ENCODE results near the gene HPCAL1. TPM values are rescaled to one million over a fixed set of nuclear protein-coding genes. Genes with fewer than 3 reads are reported as not detected.
A peak's percentile ranks its signal among the peaks of the same experiment; 100 is the strongest.

HPCAL1 gene
- total and polyA plus RNA-seq, 10 of the 15 experiments (the other 5 are each of a cell fraction or from before 2014, with no cell fraction given): 0.40 to 12.8 (median 7.9) TPM

DNA sequence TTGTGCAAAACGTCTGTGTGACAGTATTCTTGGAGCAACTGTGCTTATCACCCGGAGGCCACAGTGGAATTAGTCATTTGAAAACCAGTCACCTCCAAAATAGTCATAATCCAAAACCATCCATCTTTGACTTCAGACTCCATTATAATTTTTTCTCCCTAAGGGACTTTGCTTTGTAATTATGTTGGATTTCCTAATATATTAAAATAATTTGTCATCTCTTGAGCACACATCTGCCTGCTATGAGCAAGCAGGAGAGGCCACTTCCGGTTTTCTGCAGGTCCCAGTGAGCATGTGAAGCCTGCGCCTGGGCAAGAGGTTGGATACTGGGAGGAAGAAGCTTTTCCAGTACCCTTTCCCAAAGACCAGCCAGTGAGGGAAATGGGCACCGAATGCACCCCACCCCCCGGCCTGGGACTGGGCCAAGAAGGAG lies 87.7 kb downstream of the HPCAL1 start:
- Histone ChIP-seq H3K4me3 (no peak overlapping the region), H3K9me3 (replicated peaks; ENCODE audit: control insufficient read depth, insufficient read depth, low read length) (no peaks in the 10 kb centered on the region), H4K20me1 (ENCODE audit: control insufficient read depth, insufficient read depth) (no peaks in the 10 kb centered on the region; the same call in 1 of the 2 replicates), H2AFZ (ENCODE audit: control insufficient read depth, low read depth, low read length) (no peak overlapping the region), H3K27ac (ENCODE audit: control insufficient read depth, insufficient read depth) (no peak overlapping the region), H3K4me2 (ENCODE audit: control insufficient read depth, insufficient read depth) (no peak overlapping the region), H3K9ac (ENCODE audit: control insufficient read depth, insufficient read depth, low read length) (no peak overlapping the region), H3K27me3 (replicated peaks in 1 of 2; ENCODE audit: control insufficient read depth in 2 of 2, insufficient read depth in 2 of 2, low read length in 1 of 2) (no peaks in the 10 kb centered on the region), H3K4me1 (ENCODE audit: control insufficient read depth, insufficient read depth, low read length) (no peaks in the 10 kb centered on the region), H3K79me2 (ENCODE audit: control insufficient read depth, insufficient read depth, low read length) (no peaks in the 10 kb centered on the region), H3K36me3 (ENCODE audit: control insufficient read depth in 2 of 2, insufficient read depth in 2 of 2, low read length in 1 of 2) (no peaks in the 10 kb centered on the region)
- CTCF ChIA-PET: interaction anchor here (1.2 kb wide), 1 partner anchor 124 kb away, joined by 3 read pairs; no protein-coding TSS in a partner anchor
- in situ Hi-C loops (cut with MboI): no loop called here
- SMC1A ChIA-PET (ENCODE audit: uncharacterized antibody, unreplicated experiment): no interaction called here
- no TSS peak for BruUV-seq (replicated peaks)
- ATAC-seq: no peak
- intact Hi-C loops (cut with micrococcal nuclease; ENCODE audit: unreplicated experiment): no loop called here
- POLR2A ChIA-PET: interaction anchor here (0.8 kb wide), 1 partner anchor 12 kb away, joined by 3 read pairs; no protein-coding TSS in a partner anchor
- RAD21 ChIA-PET (ENCODE audit: unreplicated experiment): no interaction called here
- no peak for FAIRE-seq
- 6% methylated on average over 6 of the region's 6 CpGs for WGBS (ENCODE audit: insufficient coverage, insufficient replicate concordance, low lambda C conversion rate, missing lambda C conversion rate)
- TF ChIP-seq RAD51 (IDR thresholded peaks at IDR 0.05) (no peak), SREBF1 (IDR thresholded peaks at IDR 0.05; ENCODE audit: low read length) (no peak), SIX5 (IDR thresholded peaks at IDR 0.05; ENCODE audit: low read depth, low read length, severe bottlenecking) (no peak), SPI1 (IDR thresholded peaks at IDR 0.05; ENCODE audit: borderline replicate concordance, insufficient read depth, low read depth, low read length) (peak; percentile 55; the same call in 1 of the 2 replicates)
- TF ChIP-seq, protein P1, sequence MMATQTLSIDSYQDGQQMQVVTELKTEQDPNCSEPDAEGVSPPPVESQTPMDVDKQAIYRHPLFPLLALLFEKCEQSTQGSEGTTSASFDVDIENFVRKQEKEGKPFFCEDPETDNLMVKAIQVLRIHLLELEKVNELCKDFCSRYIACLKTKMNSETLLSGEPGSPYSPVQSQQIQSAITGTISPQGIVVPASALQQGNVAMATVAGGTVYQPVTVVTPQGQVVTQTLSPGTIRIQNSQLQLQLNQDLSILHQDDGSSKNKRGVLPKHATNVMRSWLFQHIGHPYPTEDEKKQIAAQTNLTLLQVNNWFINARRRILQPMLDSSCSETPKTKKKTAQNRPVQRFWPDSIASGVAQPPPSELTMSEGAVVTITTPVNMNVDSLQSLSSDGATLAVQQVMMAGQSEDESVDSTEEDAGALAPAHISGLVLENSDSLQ (IDR thresholded peaks at IDR 0.05): no peak
- TF ChIP-seq, protein P2, sequence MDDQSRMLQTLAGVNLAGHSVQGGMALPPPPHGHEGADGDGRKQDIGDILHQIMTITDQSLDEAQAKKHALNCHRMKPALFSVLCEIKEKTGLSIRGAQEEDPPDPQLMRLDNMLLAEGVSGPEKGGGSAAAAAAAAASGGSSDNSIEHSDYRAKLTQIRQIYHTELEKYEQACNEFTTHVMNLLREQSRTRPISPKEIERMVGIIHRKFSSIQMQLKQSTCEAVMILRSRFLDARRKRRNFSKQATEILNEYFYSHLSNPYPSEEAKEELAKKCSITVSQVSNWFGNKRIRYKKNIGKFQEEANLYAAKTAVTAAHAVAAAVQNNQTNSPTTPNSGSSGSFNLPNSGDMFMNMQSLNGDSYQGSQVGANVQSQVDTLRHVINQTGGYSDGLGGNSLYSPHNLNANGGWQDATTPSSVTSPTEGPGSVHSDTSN (IDR thresholded peaks at IDR 0.05; ENCODE audit: insufficient replicate concordance, low read depth, low read length): no peak
- DNase-seq (ENCODE audit: low read depth, low spot score): no peak
